Psoas muscle (tissue), 7 donors: Measurements from ENCODE around the gene PRSS2. TPM values are rescaled to one million over a fixed set of nuclear protein-coding genes. Genes with fewer than 3 reads are reported as not detected.

Experiments
- polyA plus RNA-seq, 3 donors: library from polyadenylated mRNA; stranded (reverse); fragments of 200-250 nt; gene quantifications; one replicate each; pipeline ENCODE4 v1.2.3, GENCODE V29; 2013
- total RNA-seq, 4 donors: library from RNA; stranded (reverse); fragmentation: NEBNext Ultra II Directional in 2 of 4; extraction: Animal tissue kit (Norgen Biotek cat#: 25700) in 2 of 4; gene quantifications; one replicate each; pipeline versions ENCODE4 v1.2.1 to v1.2.4, GENCODE V29; 2021 to 2023
- donor health status: healthy with polysubstance abuse.
- donor health status: DM: no; HTN: no; CAD: no; lungs with moderate emphysema.
- donor health status: Bipolar disorder and iron deficiency.
- donor health status: healthy.
- donor health status: DM: no; HTN: no; CAD: no.
- donor health status: DM: no; HTN: no; CAD: no.
- donor health status: DM: yes; HTN: yes; CAD: no.

The PRSS2 gene
- total and polyA plus RNA-seq, 7 donors = 0.04 to 6.2 (median 1.7) TPM; not detected in 2

Other genes with a start within 250 kb of the PRSS2 start
- 1 to 10 TPM in 2 of 4 donors, not detected in 2; 1.3 to 8.7 TPM for gene PRSS1, start 21.5 kb upstream of the PRSS2 start, total RNA-seq
- gene PRSS1, start 21.5 kb upstream of the PRSS2 start, polyA plus RNA-seq = 1 to 10 TPM in 2 of 3 donors, not detected in 1; 1.4 to 2.2 TPM
- gene EPHB6, start 84.1 kb downstream of the PRSS2 start, total RNA-seq = 1 to 10 TPM in 3 of 4 donors, under 1 TPM in 1; 0.57 to 3.5 (median 2.7) TPM
- 1 to 10 TPM; 1.4 to 5.7 (median 2.9) TPM for gene EPHB6, start 84.1 kb downstream of the PRSS2 start, polyA plus RNA-seq
- not detected for gene TRPV6, start 114.8 kb downstream of the PRSS2 start, total RNA-seq
- gene TRPV6, start 114.8 kb downstream of the PRSS2 start, polyA plus RNA-seq = under 1 TPM in 1 of 3 donors, not detected in 2; under 0.01 TPM
- gene TRPV5, start 162.8 kb downstream of the PRSS2 start, total RNA-seq = under 1 TPM in 1 of 4 donors, not detected in 3; 0.06 TPM
- not detected for gene TRPV5, start 162.8 kb downstream of the PRSS2 start, polyA plus RNA-seq
- not detected for gene LLCFC1, start 168.5 kb downstream of the PRSS2 start, total RNA-seq
- not detected for gene LLCFC1, start 168.5 kb downstream of the PRSS2 start, polyA plus RNA-seq
- gene KEL, start 191.4 kb downstream of the PRSS2 start, total RNA-seq = under 1 TPM in 2 of 4 donors, not detected in 2; 0.67 to 0.69 TPM
- under 1 TPM; 0.01 to 0.30 (median 0.06) TPM for gene KEL, start 191.4 kb downstream of the PRSS2 start, polyA plus RNA-seq